SIG-M5 treated with dmso at 0.1 percent for 504 hours (cell line): ENCODE data around the gene ZNF830.
"Not testable (repeated sequence)": the region's sequence is repeated elsewhere in the genome, so short reads cannot be mapped to it uniquely, and the experiment has no call there.

Experiments used
- DNase-seq: peaks from one replicate; lab custom pipeline; 2025; ENCODE audit not compliant: unreplicated experiment; lab: John Stamatoyannopoulos, UW

The ZNF830 gene

GRCh38 chr17:34990921-34991365 is 29.6 kb downstream of the ZNF830 start:
- peak; percentile 77 for DNase-seq

- DNase-seq = no peak
Measured at GRCh38 chr17:34991606-34992005, 30.3 kb downstream of the ZNF830 start.

GRCh38 chr17:34993031-34993430 is 31.7 kb downstream of the ZNF830 start:
- no peak for DNase-seq

GRCh38 chr17:34996422-34997285 is 35.3 kb downstream of the ZNF830 start:
- DNase-seq = no peak

GRCh38 chr17:34997355-34997862 is 36.1 kb downstream of the ZNF830 start:
- no peak for DNase-seq

- peak; percentile 57 for DNase-seq
Measured at GRCh38 chr17:34998205-34998604, 36.9 kb downstream of the ZNF830 start.

GRCh38 chr17:34999456-34999855 is 38.1 kb downstream of the ZNF830 start:
- DNase-seq = no peak

- not testable (repeated sequence) for DNase-seq
Measured at GRCh38 chr17:35000965-35001364, 39.6 kb downstream of the ZNF830 start.

- DNase-seq = no peak
Measured at GRCh38 chr17:35001549-35001948, 40.2 kb downstream of the ZNF830 start.

- DNase-seq = no peak
Measured at GRCh38 chr17:35002876-35003551, 41.7 kb downstream of the ZNF830 start.

- DNase-seq = no peak
Measured at GRCh38 chr17:35003778-35004177, 42.4 kb downstream of the ZNF830 start.

GRCh38 chr17:35006345-35006744 is 45.0 kb downstream of the ZNF830 start:
- no peak for DNase-seq

GRCh38 chr17:35006961-35007360 is 45.6 kb downstream of the ZNF830 start:
- no peak for DNase-seq

GRCh38 chr17:35010093-35010492 is 48.8 kb downstream of the ZNF830 start:
- DNase-seq = no peak

GRCh38 chr17:35011671-35012216 is 50.4 kb downstream of the ZNF830 start:
- DNase-seq = no peak
